Astrocyte (in vitro differentiated cells and primary cell): ENCODE data around the gene PTPN1. TPM values are rescaled to one million over a fixed set of nuclear protein-coding genes. Genes with fewer than 3 reads are reported as not detected.
"Not testable (repeated sequence)": the region's sequence is repeated elsewhere in the genome, so short reads cannot be mapped to it uniquely, and the experiment has no call there.

ENCODE experiments used
- DNase-seq: peaks from one replicate; pipeline ENCODE4 v3.0.0-alpha.2; 2010; ENCODE audit warnings: low read depth
- FAIRE-seq: peaks from 2 replicates; lab custom pipeline; 2011; peaks lifted over from hg19 to GRCh38; lab: Jason Lieb, UNC
- H2AFZ ChIP-seq: 2 replicates; pipeline ENCODE4 v1.6.0; 2012; ENCODE audit warnings: low read depth, low read length, inconsistent platforms
- H3K27ac ChIP-seq: 2 replicates; pipeline ENCODE4 v1.5.1; 2011; ENCODE audit warnings: low read depth, low read length, inconsistent platforms
- H3K27me3 ChIP-seq: 2 replicates; pipeline ENCODE4 v1.6.0; 2011; ENCODE audit warnings: low read length, inconsistent platforms; ENCODE audit not compliant: insufficient read depth
- H3K36me3 ChIP-seq: 2 replicates; pipeline ENCODE4 v1.5.1; 2011; ENCODE audit warnings: low read length, inconsistent platforms; ENCODE audit not compliant: insufficient read depth
- H3K4me1 ChIP-seq: 2 replicates; pipeline ENCODE4 v1.5.1; 2011; ENCODE audit warnings: low read length, inconsistent platforms; ENCODE audit not compliant: insufficient read depth
- H3K4me2 ChIP-seq: 2 replicates; pipeline ENCODE4 v1.6.0; 2012; ENCODE audit warnings: low read length, inconsistent platforms
- H3K4me3 ChIP-seq: 2 replicates; pipeline ENCODE4 v1.5.1; 2011; ENCODE audit warnings: low read depth, mild to moderate bottlenecking, low read length, inconsistent platforms; ENCODE audit not compliant: insufficient read depth
- H3K79me2 ChIP-seq: 2 replicates; pipeline ENCODE4 v1.6.0; 2012; ENCODE audit warnings: mild to moderate bottlenecking, low read length, inconsistent platforms; ENCODE audit not compliant: insufficient read depth
- H3K9ac ChIP-seq: 2 replicates; pipeline ENCODE4 v1.6.0; 2012; ENCODE audit warnings: mild to moderate bottlenecking, low read length, inconsistent platforms
- H3K9me3 ChIP-seq: 2 replicates; pipeline ENCODE4 v1.5.1; 2012; ENCODE audit warnings: low read depth, mild to moderate bottlenecking, low read length, inconsistent platforms; ENCODE audit not compliant: insufficient read depth
- H4K20me1 ChIP-seq: 2 replicates; pipeline ENCODE4 v1.6.0; 2012; ENCODE audit warnings: low read length, inconsistent platforms; ENCODE audit not compliant: insufficient read depth
- H3K27ac Mint-ChIP-seq: one replicate; pipeline ENCODE4 v1.8.0; 2021; ENCODE audit warnings: mild to moderate bottlenecking, mixed read lengths; ENCODE audit not compliant: unreplicated experiment
- H3K27me3 Mint-ChIP-seq: one replicate; pipeline ENCODE4 v1.8.0; 2021; ENCODE audit warnings: low read depth, mixed read lengths; ENCODE audit not compliant: unreplicated experiment
- H3K36me3 Mint-ChIP-seq: one replicate; pipeline ENCODE4 v1.8.0; 2021; ENCODE audit warnings: low read depth, mixed read lengths; ENCODE audit not compliant: unreplicated experiment
- H3K4me1 Mint-ChIP-seq: one replicate; pipeline ENCODE4 v1.8.0; 2021; ENCODE audit warnings: low read depth, mixed read lengths; ENCODE audit not compliant: unreplicated experiment
- H3K4me3 Mint-ChIP-seq: one replicate; pipeline ENCODE4 v1.8.0; 2021; ENCODE audit warnings: mild to moderate bottlenecking, moderate library complexity, mixed read lengths; ENCODE audit not compliant: unreplicated experiment
- H3K9me3 Mint-ChIP-seq: one replicate; pipeline ENCODE4 v1.8.0; 2021; ENCODE audit warnings: mild to moderate bottlenecking, mixed read lengths; ENCODE audit not compliant: unreplicated experiment
- CTCF ChIP-seq: IDR thresholded peaks from 2 replicates; pipeline ENCODE4 v1.5.1; 2011; ENCODE audit warnings: low read depth, mild to moderate bottlenecking, inconsistent platforms, low read length, moderate library complexity; ENCODE audit not compliant: insufficient read depth
- EZH2 ChIP-seq: IDR thresholded peaks from 2 replicates; pipeline ENCODE4 v1.6.1; 2012; ENCODE audit warnings: mild to moderate bottlenecking, low read length, inconsistent platforms; ENCODE audit not compliant: insufficient read depth
- total RNA-seq: library from RNA; stranded (reverse); gene quantifications from 2 replicates; pipeline ENCODE4 v1.2.1, GENCODE V29; 2021

The PTPN1 gene
- total RNA-seq, 1 donor from 2014 or later = 64.9 TPM

GRCh38 chr20:50598074-50598473 is 87.9 kb downstream of the PTPN1 start:
- Histone ChIP-seq H3K27me3 (no peaks in the 10 kb centered on the region), H3K4me3 (no peak overlapping the region), H3K79me2 (no peaks in the 10 kb centered on the region), H3K4me2 (no peak overlapping the region), H4K20me1 (peaks cover 13% of the 10 kb centered on the region), H3K36me3 (no peaks in the 10 kb centered on the region), H3K9me3 (no peaks in the 10 kb centered on the region), H3K9ac (no peak overlapping the region), H2AFZ (no peak overlapping the region), H3K4me1 (peaks cover 8% of the 10 kb centered on the region), H3K27ac (no peak overlapping the region)
- Mint-ChIP-seq H3K9me3 (no peaks in the 10 kb centered on the region), H3K4me3 (no peak overlapping the region), H3K27me3 (peaks cover 8% of the 10 kb centered on the region), H3K4me1 (peaks cover 6% of the 10 kb centered on the region), H3K27ac (no peak overlapping the region), H3K36me3 (peaks cover 2% of the 10 kb centered on the region)
- DNase-seq = no peak
- FAIRE-seq = no peak
- TF ChIP-seq EZH2 (no peak), CTCF (no peak)

- H3K27me3 Mint-ChIP-seq, H3K4me3 Mint-ChIP-seq, H3K9ac ChIP-seq, H3K27ac Mint-ChIP-seq, H3K4me1 Mint-ChIP-seq, FAIRE-seq, H3K4me3 ChIP-seq, H2AFZ ChIP-seq, H3K79me2 ChIP-seq, H3K9me3 Mint-ChIP-seq, H3K9me3 ChIP-seq, H3K4me1 ChIP-seq, H3K36me3 ChIP-seq, DNase-seq, H3K27me3 ChIP-seq, H3K36me3 Mint-ChIP-seq, H3K27ac ChIP-seq, H3K4me2 ChIP-seq: not testable (repeated sequence)
- peaks cover 10% of the 10 kb centered on the region for H4K20me1 ChIP-seq
Observed at GRCh38 chr20:50598768-50599167, 88.6 kb downstream of the PTPN1 start.

GRCh38 chr20:50600281-50600895 is 90.2 kb downstream of the PTPN1 start:
- no peaks in the 10 kb centered on the region for H3K36me3 ChIP-seq
- no peaks in the 10 kb centered on the region for H3K36me3 Mint-ChIP-seq
- TF ChIP-seq EZH2 (no peak), CTCF (no peak)
- peaks cover 10% of the 10 kb centered on the region for H3K27me3 Mint-ChIP-seq
- peaks cover under 1% of the 10 kb centered on the region for H4K20me1 ChIP-seq
- no peak overlapping the region for H2AFZ ChIP-seq
- no peak overlapping the region for H3K4me2 ChIP-seq
- H3K4me3 ChIP-seq = no peak overlapping the region
- H3K27ac Mint-ChIP-seq = no peak overlapping the region
- no peaks in the 10 kb centered on the region for H3K27me3 ChIP-seq
- DNase-seq = no peak
- peaks cover 8% of the 10 kb centered on the region for H3K4me1 ChIP-seq
- no peaks in the 10 kb centered on the region for H3K9me3 Mint-ChIP-seq
- no peaks in the 10 kb centered on the region for H3K9me3 ChIP-seq
- no peak overlapping the region for H3K4me3 Mint-ChIP-seq
- no peak for FAIRE-seq
- H3K27ac ChIP-seq = no peak overlapping the region
- no peak overlapping the region for H3K9ac ChIP-seq
- H3K79me2 ChIP-seq = no peaks in the 10 kb centered on the region
- H3K4me1 Mint-ChIP-seq = peaks cover 6% of the 10 kb centered on the region
